Heart left ventricle (tissue), 16 donors: ENCODE data around the gene PCGF2. TPM values are rescaled to one million over a fixed set of nuclear protein-coding genes. Genes with fewer than 3 reads are reported as not detected.
A peak's percentile ranks its signal among the peaks of the same experiment; 100 is the strongest.

Experiments
- ATAC-seq, 4 donors: fragments of 200-7000 bp; cut with Tn5 transposase; one replicate each; pipeline ENCODE4 v1.9.1; 2020 to 2022; ENCODE audit warnings: moderate library complexity in 4 of 4, mild to moderate bottlenecking in 3 of 4, moderate number of reproducible peaks in 1 of 4
- DNase-seq, 5 donors: peaks; one replicate each; pipeline ENCODE4 v3.0.0-alpha.2; 2020
- H3K27ac ChIP-seq, 12 donors: fragments of 200-600 bp; sonication (generic) in 4 of 12; one replicate each; pipeline versions ENCODE4 v1.5.0 to v1.8.0; 2016 to 2022; ENCODE audit warnings: mild to moderate bottlenecking in 2 of 12
- H3K27me3 ChIP-seq, 9 donors: fragments of 200-600 bp; sonication (generic) in 2 of 9; one replicate each; pipeline versions ENCODE4 v1.5.1 to v1.8.0; 2016 to 2022; ENCODE audit warnings: mild to moderate bottlenecking in 3 of 9
- H3K36me3 ChIP-seq, 9 donors: fragments of 200-600 bp; sonication (generic) in 2 of 9; one replicate each; pipeline versions ENCODE4 v1.5.0 to v1.8.0; 2018 to 2022; ENCODE audit warnings: mild to moderate bottlenecking in 2 of 9
- H3K4me1 ChIP-seq, 12 donors: fragments of 200-600 bp; sonication (generic) in 4 of 12; one replicate each; pipeline versions ENCODE4 v1.5.0 to v1.8.0; 2016 to 2022; ENCODE audit warnings: mild to moderate bottlenecking in 3 of 12
- H3K4me3 ChIP-seq, 12 donors: fragments of 200-600 bp; sonication (generic) in 4 of 12; one replicate each; pipeline versions ENCODE4 v1.5.0 to v1.8.0; 2017 to 2022; ENCODE audit warnings: mild to moderate bottlenecking in 9 of 12, moderate library complexity in 4 of 12
- H3K9me3 ChIP-seq, 12 donors: fragments of 200-600 bp; sonication (generic) in 4 of 12; one replicate each; pipeline versions ENCODE4 v1.5.0 to v1.8.0; 2016 to 2022; ENCODE audit warnings: mild to moderate bottlenecking in 1 of 12
- POLR2A ChIP-seq, 2 donors: fragments of 450-650 bp; IDR thresholded peaks; one replicate each; pipeline ENCODE4 v1.6.1; 2017; ENCODE audit warnings: antibody characterized with exemption in 2 of 2, mild to moderate bottlenecking in 2 of 2, moderate library complexity in 2 of 2
- WGBS, 4 donors: extraction: QIAGEN DNeasy Blood & Tissue Kit in 2 of 4; methylation state at CpG; one replicate each; pipeline versions ENCODE4 v1.1.5 to v1.1.7; 2013 to 2018; 5-methylcytosine and 5-hydroxymethylcytosine counted together
- intact Hi-C, 10 donors: fragments of 100-400 bp; cut with DNase I; formaldehyde crosslinking; loops; one replicate each; pipeline versions ENCODE4 v1.11.1 to v1.14.2; 2022
- polyA plus RNA-seq, 2 donors: library from polyadenylated mRNA; stranded (reverse); fragments of 200-250 nt; gene quantifications; one replicate each; pipeline ENCODE4 v1.2.3, GENCODE V29; 2013
- total RNA-seq, 9 donors: library from RNA; depleted of rRNA in 2 of 9; stranded (reverse); fragments of >200 nt in 2 of 9; fragmentation: NEBNext Ultra II Directional in 3 of 9; extraction: Animal tissue kit (Norgen Biotek cat#: 25700) in 3 of 9; gene quantifications; one replicate each; pipeline versions ENCODE4 v1.1.0 to v1.2.4, GENCODE V29; 2016 to 2023
- TF ChIP-seq, protein P1 (sequence below), 12 donors: fragments of 200-600 bp; sonication (generic) in 4 of 12; IDR thresholded peaks; one replicate each; pipeline versions ENCODE4 v1.5.0 to v1.8.0; 2018 to 2022; ENCODE audit warnings: antibody characterized with exemption in 12 of 12, mild to moderate bottlenecking in 5 of 12
- donor health status: ischemic (EF 13 %, LVEDD 7.1; RV severe dilation, severe dysfunction).
- donor health status: healthy with polysubstance abuse.
- donor health status: DM: no; HTN: yes; CAD: no.
- donor health status: DM: no; HTN: no; CAD: no.
- donor health status: ischemic (EF 25% LVEDD 6.9; RV normal size, moderate dysfunction).
- donor health status: ischemic (EF 25% LVEDD 5.7; RV mildly dilated, moderate dysfunction).
- donor health status: healthy.
- donor health status: DM: yes; HTN: yes; CAD: no.
- donor health status: ischemic (EF 35%, LVEDD 5.7; RV mildly dilated, moderate dysfunction).
- donor health status: nonischemic (EF 11% LVEDD 7.7; RV severe dilation, severe dysfunction).
- donor health status: DM: yes; HTN: yes; CAD: no.
- donor health status: PGD.
- donor health status: ischemic (EF 29% LVEDD 5.4; RV normal size, mild dysfunction).
- donor health status: nonischemic (EF 23%, LVEDD 6.1; RV moderate dilation, normal function).

The PCGF2 gene
- total and polyA plus RNA-seq, 11 donors: 3.8 to 33.6 (median 21.9) TPM

- H3K36me3 ChIP-seq: peaks cover 3 to 100% (median 100%) of the 10 kb centered on the region in 9 donors
- no peaks in the 10 kb centered on the region for H3K9me3 ChIP-seq
- 84 to 88% (median 88%) methylated on average over 23 of the region's 23 CpGs for WGBS, 4 donors
- H3K4me3 ChIP-seq: no peak overlapping the region
- H3K27me3 ChIP-seq: no peaks in the 10 kb centered on the region
- no peaks in the 10 kb centered on the region for H3K4me1 ChIP-seq
- TF ChIP-seq POLR2A (IDR thresholded peaks at IDR 0.05): no peak
- TF ChIP-seq, protein P1, sequence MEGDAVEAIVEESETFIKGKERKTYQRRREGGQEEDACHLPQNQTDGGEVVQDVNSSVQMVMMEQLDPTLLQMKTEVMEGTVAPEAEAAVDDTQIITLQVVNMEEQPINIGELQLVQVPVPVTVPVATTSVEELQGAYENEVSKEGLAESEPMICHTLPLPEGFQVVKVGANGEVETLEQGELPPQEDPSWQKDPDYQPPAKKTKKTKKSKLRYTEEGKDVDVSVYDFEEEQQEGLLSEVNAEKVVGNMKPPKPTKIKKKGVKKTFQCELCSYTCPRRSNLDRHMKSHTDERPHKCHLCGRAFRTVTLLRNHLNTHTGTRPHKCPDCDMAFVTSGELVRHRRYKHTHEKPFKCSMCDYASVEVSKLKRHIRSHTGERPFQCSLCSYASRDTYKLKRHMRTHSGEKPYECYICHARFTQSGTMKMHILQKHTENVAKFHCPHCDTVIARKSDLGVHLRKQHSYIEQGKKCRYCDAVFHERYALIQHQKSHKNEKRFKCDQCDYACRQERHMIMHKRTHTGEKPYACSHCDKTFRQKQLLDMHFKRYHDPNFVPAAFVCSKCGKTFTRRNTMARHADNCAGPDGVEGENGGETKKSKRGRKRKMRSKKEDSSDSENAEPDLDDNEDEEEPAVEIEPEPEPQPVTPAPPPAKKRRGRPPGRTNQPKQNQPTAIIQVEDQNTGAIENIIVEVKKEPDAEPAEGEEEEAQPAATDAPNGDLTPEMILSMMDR (IDR thresholded peaks at IDR 0.05): no peak
- no peak for DNase-seq
- intact Hi-C loops: no loop called here
- no peak overlapping the region for H3K27ac ChIP-seq
- no peak for ATAC-seq
These were observed 32.0 kb upstream of the PCGF2 start for GRCh38 chr17:38779965-38780752.

DNA sequence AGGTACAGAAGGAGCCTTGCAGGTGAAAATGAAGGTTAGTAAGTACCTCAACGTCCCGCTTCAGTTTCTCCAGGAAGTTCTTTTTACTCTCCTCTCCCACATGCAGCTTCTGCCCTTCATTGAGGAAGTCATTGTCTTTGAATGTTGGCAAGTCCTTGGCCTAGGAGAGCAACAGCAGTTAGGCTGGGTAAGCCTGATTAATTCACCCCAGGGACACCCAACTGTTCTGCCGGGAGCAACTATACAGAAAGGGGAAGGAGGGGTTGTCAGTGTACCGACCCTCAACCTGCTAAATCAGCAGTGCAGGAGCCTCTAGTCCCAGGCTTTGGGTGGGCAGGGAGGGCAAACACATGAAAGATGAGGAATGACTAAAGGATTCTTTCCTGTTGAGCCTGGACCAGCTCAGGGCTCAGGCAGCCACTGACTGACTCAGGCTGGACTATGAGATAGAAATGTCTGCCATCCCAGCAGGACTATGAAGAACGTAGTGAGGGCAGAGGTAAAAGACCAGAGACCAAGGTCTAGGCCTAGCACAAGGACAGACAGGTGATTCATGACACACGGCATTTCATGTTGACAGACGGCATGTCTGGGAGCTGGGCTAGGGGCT lies 29.6 kb upstream of the PCGF2 start:
- no peak for ATAC-seq
- Histone ChIP-seq H3K27me3 (no peaks in the 10 kb centered on the region), H3K4me1 (no peaks in the 10 kb centered on the region), H3K9me3 (no peaks in the 10 kb centered on the region), H3K27ac (no peak overlapping the region), H3K36me3 (peaks cover 3 to 100% (median 100%) of the 10 kb centered on the region in 9 donors), H3K4me3 (no peak overlapping the region)
- 77 to 89% (median 83%) methylated on average over 7 of the region's 7 CpGs for WGBS, 4 donors
- TF ChIP-seq, protein P1 (IDR thresholded peaks at IDR 0.05): no peak
- TF ChIP-seq POLR2A (IDR thresholded peaks at IDR 0.05): no peak
- intact Hi-C loops: no loop called here
- no peak for DNase-seq

DNA sequence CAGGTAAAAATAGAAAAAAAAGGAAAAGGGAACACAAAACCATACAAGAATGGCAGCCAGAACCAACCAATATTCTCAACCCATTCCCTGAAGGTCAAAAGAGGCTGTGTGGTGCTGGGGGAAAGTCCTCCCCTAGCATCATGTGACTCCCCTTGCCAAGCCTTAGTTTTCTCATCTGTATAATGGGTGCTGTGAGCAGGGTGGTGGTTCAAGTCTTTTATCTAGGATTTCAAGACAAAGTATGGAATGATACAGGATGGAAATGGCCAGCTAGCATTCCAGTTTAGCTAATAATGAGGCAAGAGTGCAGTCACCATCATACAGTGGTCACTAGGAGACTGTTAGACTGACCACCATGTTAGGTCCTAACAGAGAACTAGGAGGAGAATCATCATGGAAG lies 25.1 kb upstream of the PCGF2 start:
- H3K4me3 ChIP-seq: no peak overlapping the region
- intact Hi-C loops: no loop called here
- ATAC-seq: no peak
- H3K27ac ChIP-seq: no peak overlapping the region
- no peaks in the 10 kb centered on the region for H3K9me3 ChIP-seq
- peaks cover 0 to 100% (median 99%) of the 10 kb centered on the region in 9 donors for H3K36me3 ChIP-seq
- peaks cover 0 to 8% (median 0%) of the 10 kb centered on the region in 12 donors for H3K4me1 ChIP-seq
- no peaks in the 10 kb centered on the region for H3K27me3 ChIP-seq
- TF ChIP-seq, protein P1 (IDR thresholded peaks at IDR 0.05): no peak
- TF ChIP-seq POLR2A (IDR thresholded peaks at IDR 0.05): no peak
- DNase-seq: no peak

- peaks cover 0 to 11% (median 0%) of the 10 kb centered on the region in 12 donors for H3K4me1 ChIP-seq
- H3K9me3 ChIP-seq: no peaks in the 10 kb centered on the region
- DNase-seq: peak in 2 of 5 donors; percentile 57 to 61
- H3K27me3 ChIP-seq: no peaks in the 10 kb centered on the region
- peak in 2 of 4 donors; percentile 58 to 62 for ATAC-seq
- intact Hi-C loops: no loop called here
- H3K36me3 ChIP-seq: peaks cover 0 to 100% (median 98%) of the 10 kb centered on the region in 9 donors
- peak overlapping the region in 2 of 12 donors; percentile 6 to 35 for H3K27ac ChIP-seq
- TF ChIP-seq, protein P1 (IDR thresholded peaks at IDR 0.05): no peak
- no peak for TF ChIP-seq POLR2A (IDR thresholded peaks at IDR 0.05)
- H3K4me3 ChIP-seq: no peak overlapping the region
- WGBS, 4 donors: 39 to 46% (median 44%) methylated on average over 5 to 6 of the region's 6 CpGs
These were observed 20.3 kb upstream of the PCGF2 start for GRCh38 chr17:38768417-38768816.
